ENCODE data around the gene ZDHHC6.
"Not testable (repeated sequence)": the region's sequence is repeated elsewhere in the genome, so short reads cannot be mapped to it uniquely, and the experiment has no call there.

ZDHHC6 gene

DNA sequence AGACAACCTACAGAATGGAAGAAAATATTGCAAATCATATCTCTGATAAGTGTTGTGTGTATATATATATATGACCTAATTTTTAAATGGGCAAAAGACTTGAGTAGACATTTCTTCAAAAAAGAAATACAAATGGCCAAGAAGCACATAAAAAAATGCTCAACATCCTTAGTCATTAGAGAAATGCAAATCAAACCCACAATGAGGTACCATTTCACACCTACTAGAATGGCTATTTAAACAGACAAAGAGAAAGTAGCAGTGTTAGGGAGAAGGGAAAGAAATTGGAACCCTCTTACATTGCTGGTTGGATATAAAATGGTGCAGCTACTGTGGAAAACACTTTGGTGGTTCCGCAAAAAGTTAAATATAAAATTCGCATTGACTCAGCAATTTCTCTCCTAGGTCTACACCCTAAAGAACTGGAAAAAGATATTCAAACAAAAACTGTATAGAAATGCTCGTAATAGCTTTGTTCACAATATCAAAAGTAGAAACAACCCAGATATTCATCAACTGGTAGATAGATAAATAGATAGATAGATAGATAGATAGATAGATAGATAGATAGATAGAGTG, 56.5 kb downstream of the ZDHHC6 start:
- no peak for DNase-seq (ENCODE audit: low read depth)

DNA sequence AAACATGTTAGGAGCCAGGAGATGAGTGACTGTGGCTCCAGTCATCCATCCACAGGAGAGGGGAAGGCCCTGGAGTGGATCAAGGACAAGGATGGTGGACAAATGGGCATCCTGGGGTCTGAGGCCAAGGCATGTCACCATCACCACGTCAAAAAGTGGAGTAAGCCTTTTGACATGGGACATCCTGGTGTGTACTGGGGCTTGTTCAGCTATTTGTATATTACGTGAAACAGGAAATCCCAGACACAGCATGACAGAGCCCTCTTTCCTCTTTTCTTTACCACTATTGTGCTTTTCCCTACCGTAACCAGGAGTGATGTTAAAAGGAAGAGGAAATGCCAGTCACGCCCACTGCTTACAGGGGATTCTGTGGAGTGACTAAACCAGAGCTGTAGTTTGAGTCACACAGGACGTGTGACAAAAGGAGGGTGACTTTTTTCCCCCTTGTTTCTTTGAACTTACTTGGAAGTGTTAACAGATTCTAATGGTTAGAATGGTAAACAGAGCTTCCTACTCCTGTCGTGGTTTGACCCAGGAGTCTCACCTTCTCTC, 57.4 kb downstream of the ZDHHC6 start:
- DNase-seq (ENCODE audit: low read depth): no peak

DNA sequence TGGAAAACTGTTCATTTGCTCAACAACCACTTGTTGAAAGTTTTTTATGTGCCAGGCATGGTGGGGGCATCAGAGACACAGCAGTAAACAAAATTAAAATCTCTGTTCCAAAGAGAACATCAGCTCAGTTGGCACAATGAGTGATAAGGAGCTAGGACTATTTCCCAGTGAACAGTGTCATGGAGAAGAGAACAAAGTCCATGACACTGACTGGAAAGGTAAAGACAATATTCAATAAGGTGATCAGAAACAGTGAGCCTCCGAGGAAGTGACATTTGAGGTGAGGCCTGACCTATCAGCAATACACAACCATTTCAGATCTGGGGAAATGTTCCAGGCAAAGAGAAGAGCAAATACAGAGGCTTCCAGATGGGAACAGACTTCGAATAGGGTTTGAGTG, 58.2 kb downstream of the ZDHHC6 start:
- DNase-seq (ENCODE audit: low read depth): no peak

DNA sequence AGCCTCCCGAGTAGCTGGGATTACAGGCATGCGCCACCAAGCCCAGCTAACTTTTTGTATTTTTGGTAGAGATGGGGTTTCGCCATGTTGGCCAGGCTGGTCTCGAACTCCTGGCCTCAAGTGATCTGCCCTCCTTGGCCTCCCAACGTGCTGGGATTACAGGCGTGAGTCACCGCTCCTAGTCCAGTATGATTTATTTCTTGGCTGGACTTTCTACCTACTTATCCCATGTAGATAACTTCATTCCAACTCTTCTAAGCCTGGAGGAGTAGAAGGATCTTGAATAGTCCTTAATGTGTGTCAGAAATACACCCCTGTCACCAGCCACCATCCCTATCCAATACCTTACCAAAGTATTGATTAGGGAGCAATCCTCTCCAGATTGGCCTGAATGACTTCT, 58.7 kb downstream of the ZDHHC6 start:
- not testable (repeated sequence) for DNase-seq (ENCODE audit: low read depth)

DNA sequence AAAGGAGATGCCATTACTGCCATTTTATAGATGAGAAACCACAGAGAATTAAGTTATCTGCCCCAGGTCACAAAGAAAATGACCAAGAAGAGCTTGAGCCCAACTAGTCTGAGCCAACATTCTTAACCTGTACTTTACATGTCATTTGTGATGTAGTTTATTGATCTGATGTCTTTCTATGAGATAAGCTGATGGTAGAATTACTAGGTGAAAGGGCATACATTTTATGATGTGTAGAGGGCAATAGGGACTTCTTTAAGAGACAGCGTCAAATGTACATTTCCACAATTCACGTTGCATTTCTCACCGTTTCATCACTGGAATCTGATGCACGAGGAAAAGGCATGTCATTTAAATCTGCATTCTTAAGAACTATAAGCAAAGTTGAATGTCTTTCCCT, 61.5 kb downstream of the ZDHHC6 start:
- DNase-seq (ENCODE audit: low read depth): no peak

DNA sequence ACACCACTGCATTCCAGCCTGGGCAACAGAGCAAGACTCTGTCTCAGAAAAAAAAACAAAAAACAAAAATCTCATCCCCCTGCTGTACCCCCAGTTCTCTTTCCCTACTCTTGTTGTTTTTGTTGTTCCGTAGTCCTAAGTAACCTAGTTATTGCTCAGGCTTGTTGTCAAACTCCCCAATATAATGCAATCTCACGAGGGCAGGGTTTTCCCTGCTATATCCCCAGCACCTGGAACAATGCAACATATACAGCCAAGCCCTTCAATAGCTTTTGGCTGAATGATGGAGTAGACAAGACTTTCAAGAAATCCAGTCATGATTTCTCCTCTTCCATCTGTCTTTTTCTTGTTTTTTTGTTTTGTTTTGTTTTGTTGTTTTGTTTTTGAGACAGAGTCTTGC, 62.6 kb downstream of the ZDHHC6 start:
- DNase-seq (ENCODE audit: low read depth): no peak

DNA sequence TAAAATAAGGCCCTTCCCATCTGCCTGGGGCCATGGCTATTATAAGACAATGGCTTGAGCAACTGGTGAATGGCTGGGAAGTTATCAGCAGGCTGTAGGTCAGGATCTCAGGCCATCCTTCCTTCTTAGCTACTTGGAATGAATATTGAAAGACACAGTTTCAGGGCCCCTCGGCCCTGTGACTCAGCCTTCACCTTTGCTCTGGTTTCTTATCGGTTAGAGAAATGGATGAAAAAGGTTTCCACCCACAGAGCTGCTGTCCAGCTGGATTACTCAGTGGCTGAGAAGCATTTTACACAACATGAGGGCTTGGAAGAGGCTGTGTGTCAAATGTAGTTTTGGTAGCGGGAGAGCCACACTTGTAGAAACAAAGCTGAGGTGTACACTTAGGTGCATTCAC, 63.4 kb downstream of the ZDHHC6 start:
- no peak for DNase-seq (ENCODE audit: low read depth)

DNA sequence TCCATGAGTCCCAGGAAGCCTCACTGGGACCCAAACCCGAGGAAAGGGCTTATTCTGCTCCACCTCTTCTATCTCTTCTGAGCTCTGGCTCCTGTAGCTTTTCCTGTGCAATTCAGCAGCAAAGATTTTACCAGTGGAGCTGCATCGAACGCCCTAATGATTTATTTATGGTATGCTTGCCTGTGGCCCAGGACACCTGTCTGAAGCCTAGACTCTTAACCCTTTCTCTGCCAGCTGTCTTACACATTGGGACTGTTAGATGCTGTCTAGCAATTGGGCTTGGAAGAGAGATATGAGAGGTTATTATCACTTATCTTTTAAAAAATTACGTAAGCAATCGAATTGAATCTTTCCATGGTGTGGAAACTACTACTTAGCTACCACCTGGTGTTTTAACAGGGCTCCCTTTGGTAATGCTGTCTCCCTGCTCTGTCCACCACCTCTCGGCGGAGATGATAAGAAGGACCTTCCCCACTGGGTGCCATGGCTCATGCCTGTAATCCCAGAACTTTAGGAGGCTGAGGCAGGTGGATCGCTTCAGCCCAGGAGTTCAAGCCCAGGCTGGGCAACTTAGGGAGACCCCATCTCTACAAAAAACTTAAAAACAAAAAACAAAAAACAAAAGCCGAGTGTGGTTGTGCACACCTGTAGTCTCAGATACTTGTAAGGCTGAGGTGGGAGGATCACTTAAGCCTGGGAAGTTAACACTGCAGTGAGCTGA, 64.0 kb downstream of the ZDHHC6 start:
- DNase-seq (ENCODE audit: low read depth): no peak

Data from T-helper 22 cell (primary cell).